Ishikawa (cell line): Measurements from ENCODE around the gene SLCO3A1.

Experiments used
- CREB1 ChIP-seq: IDR thresholded peaks from 2 replicates; pipeline ENCODE4 v1.6.1; 2012; ENCODE audit warnings: low read depth
- EGR1 ChIP-seq: IDR thresholded peaks from 2 replicates; pipeline ENCODE4 v1.6.1; 2012
- EP300 ChIP-seq: IDR thresholded peaks from 2 replicates; pipeline ENCODE4 v1.6.1; 2012; ENCODE audit warnings: borderline replicate concordance
- FOXM1 ChIP-seq: IDR thresholded peaks from 2 replicates; pipeline ENCODE4 v1.6.1; 2012; ENCODE audit warnings: low read depth, borderline replicate concordance
- RAD21 ChIP-seq: IDR thresholded peaks from 2 replicates; pipeline ENCODE4 v1.6.1; 2012; ENCODE audit warnings: low read depth
- TAF1 ChIP-seq: IDR thresholded peaks from 2 replicates; pipeline ENCODE4 v1.6.1; 2012; ENCODE audit warnings: low read depth, mild to moderate bottlenecking
- TF ChIP-seq, protein P1 (sequence below): IDR thresholded peaks from 2 replicates; pipeline ENCODE4 v1.6.1; 2012
- TF ChIP-seq, protein P2 (sequence below): IDR thresholded peaks from 2 replicates; pipeline ENCODE4 v1.6.1; 2012

DNA sequence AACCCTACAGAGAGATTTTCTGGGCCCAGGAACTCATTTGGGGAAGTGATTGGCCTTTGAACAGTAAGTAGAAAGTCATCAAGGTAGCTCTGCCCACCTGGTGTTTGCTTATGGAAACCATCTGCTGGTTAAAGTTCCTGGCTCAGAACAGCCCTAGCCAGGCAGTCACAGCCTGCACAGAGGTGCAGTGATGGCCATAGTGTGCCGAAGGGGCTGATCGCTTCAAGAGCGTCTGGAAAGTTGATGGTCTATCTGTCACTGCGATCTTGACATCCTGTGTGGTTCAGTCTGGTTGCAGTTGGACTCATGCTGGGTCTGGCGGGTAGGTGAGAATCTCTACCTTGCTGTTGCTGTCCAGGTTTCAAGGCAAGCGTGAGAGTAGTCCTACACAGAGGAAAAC, 151.6 kb downstream of the SLCO3A1 start:
- TF ChIP-seq EGR1 (no peak), TAF1 (no peak), FOXM1 (no peak), CREB1 (no peak), RAD21 (no peak), EP300 (no peak)
- TF ChIP-seq, protein P1, sequence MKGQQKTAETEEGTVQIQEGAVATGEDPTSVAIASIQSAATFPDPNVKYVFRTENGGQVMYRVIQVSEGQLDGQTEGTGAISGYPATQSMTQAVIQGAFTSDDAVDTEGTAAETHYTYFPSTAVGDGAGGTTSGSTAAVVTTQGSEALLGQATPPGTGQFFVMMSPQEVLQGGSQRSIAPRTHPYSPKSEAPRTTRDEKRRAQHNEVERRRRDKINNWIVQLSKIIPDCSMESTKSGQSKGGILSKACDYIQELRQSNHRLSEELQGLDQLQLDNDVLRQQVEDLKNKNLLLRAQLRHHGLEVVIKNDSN: no peak
- TF ChIP-seq, protein P2, sequence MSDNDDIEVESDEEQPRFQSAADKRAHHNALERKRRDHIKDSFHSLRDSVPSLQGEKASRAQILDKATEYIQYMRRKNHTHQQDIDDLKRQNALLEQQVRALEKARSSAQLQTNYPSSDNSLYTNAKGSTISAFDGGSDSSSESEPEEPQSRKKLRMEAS: no peak
